Peyer's patch (tissue), 4 donors: Measurements from ENCODE around the gene NDRG2.

Source experiments
- CTCF ChIP-seq, 6 experiments: fragments of 450-650 bp in 4 of 6; fragments of 200-600 bp in 2 of 6; sonication (generic) in 1 of 6; IDR thresholded peaks; one replicate each; pipeline ENCODE4 v1.5.1; 2017 to 2019; ENCODE audit warnings: antibody characterized with exemption in 6 of 6, mild to moderate bottlenecking in 3 of 6, moderate library complexity in 1 of 6
- POLR2A ChIP-seq, 2 donors: fragments of 450-650 bp; IDR thresholded peaks; one replicate each; pipeline ENCODE4 v1.5.1; 2017; ENCODE audit warnings: antibody characterized with exemption in 2 of 2, mild to moderate bottlenecking in 2 of 2, moderate library complexity in 2 of 2

GRCh38 chr14:20969336-20969735 lies 55.5 kb downstream of the NDRG2 start:
- TF ChIP-seq POLR2A (IDR thresholded peaks at IDR 0.05) (no peak), CTCF (IDR thresholded peaks at IDR 0.05) (no peak)
